ENCODE results near the gene C4BPA. TPM values are rescaled to one million over a fixed set of nuclear protein-coding genes. Genes with fewer than 3 reads are reported as not detected.

The C4BPA gene
- total RNA-seq: 1 to 10 TPM in 1 of 4 donors, not detected in 3; 1.5 TPM

DNA sequence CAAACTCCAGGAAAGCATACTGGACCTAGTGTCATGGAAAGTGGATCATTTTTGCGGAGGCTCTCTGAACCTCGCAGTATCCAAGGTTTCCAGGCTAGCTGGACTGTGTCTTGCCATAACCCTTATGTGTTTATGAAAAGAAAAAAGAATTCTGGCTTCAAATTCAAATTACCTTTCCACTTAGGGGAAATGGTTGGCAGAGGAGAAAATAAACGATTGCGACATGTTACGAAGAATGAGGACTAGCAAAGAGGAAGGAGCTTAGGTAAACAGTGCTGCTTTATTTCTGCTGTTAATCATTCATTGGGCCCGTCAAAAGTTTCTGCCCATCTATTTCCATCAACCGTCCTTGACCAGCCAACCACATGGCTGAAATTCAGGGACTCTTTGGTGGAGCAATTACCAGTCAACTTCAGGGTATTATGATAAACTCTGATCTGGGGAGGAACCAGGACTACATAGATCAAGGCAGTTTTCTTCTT, at the start of gene C4BPA:
TSS of gene C4BPA (plus strand) at position 342 of the 482 bp plus-strand sequence. CDS start 8,793 bp downstream, outside the sequence.
- no peaks in the 10 kb centered on the region for H3K4me1 ChIP-seq
- no peaks in the 10 kb centered on the region for H3K36me3 ChIP-seq
- TF ChIP-seq CTCF (IDR thresholded peaks at IDR 0.05) (no peak), POLR2A (IDR thresholded peaks at IDR 0.05) (no peak)
- no peak within 1 kb of the TSS for H3K4me3 ChIP-seq
- intact Hi-C loops (cut with DNase I; ENCODE audit: low total_unique reads): no loop called here
- no peak for DNase-seq
- no peaks in the 10 kb centered on the region for H3K9me3 ChIP-seq
- H3K27me3 ChIP-seq: no peaks in the 10 kb centered on the region
- no peak within 1 kb of the TSS for H3K27ac ChIP-seq

- intact Hi-C loops (cut with DNase I; ENCODE audit: low total_unique reads): no loop called here
- Histone ChIP-seq H3K9me3 (no peaks in the 10 kb centered on the region), H3K36me3 (no peaks in the 10 kb centered on the region), H3K4me1 (no peaks in the 10 kb centered on the region), H3K27ac (no peak overlapping the region), H3K4me3 (no peak overlapping the region), H3K27me3 (no peaks in the 10 kb centered on the region)
- TF ChIP-seq POLR2A (IDR thresholded peaks at IDR 0.05): no peak
- no peak for TF ChIP-seq CTCF (IDR thresholded peaks at IDR 0.05)
- DNase-seq: no peak
Observed at GRCh38 chr1:207054491-207054890, 49.5 kb upstream of the C4BPA start.

- TF ChIP-seq CTCF (IDR thresholded peaks at IDR 0.05) (no peak), POLR2A (IDR thresholded peaks at IDR 0.05) (no peak)
- Histone ChIP-seq H3K27me3 (no peaks in the 10 kb centered on the region), H3K9me3 (no peaks in the 10 kb centered on the region), H3K4me1 (no peaks in the 10 kb centered on the region), H3K4me3 (no peak overlapping the region), H3K36me3 (no peaks in the 10 kb centered on the region), H3K27ac (no peak overlapping the region)
- intact Hi-C loops (cut with DNase I; ENCODE audit: low total_unique reads): no loop called here
- no peak for DNase-seq
Observed at GRCh38 chr1:207055386-207056001, 48.5 kb upstream of the C4BPA start.

GRCh38 chr1:207056673-207057072, 47.4 kb upstream of the C4BPA start:
- H3K36me3 ChIP-seq: no peaks in the 10 kb centered on the region
- H3K9me3 ChIP-seq: no peaks in the 10 kb centered on the region
- no peak for TF ChIP-seq POLR2A (IDR thresholded peaks at IDR 0.05)
- TF ChIP-seq CTCF (IDR thresholded peaks at IDR 0.05): no peak
- no peak overlapping the region for H3K4me3 ChIP-seq
- H3K27ac ChIP-seq: no peak overlapping the region
- no peaks in the 10 kb centered on the region for H3K27me3 ChIP-seq
- H3K4me1 ChIP-seq: no peaks in the 10 kb centered on the region
- DNase-seq: no peak
- intact Hi-C loops (cut with DNase I; ENCODE audit: low total_unique reads): no loop called here

DNA sequence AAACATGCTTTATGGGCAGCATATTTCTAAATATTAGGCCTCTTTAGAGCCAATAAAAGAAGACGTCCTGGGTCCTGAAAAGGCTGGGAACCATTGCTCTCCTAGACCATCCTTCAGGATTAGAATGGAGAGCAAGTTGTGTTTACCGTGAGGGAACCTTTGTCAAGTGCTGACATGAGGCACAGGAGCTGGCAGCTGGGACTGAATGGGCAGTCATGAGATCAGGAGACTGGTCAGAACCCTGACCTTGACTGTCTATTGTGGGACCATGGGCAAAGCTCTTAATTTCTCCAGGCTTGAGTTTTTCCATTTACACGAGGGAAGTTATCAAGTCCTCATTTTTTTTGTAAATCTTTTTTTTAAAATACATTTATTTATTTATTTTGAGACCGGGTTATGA, 45.8 kb upstream of the C4BPA start:
- H3K4me1 ChIP-seq: no peaks in the 10 kb centered on the region
- no peak for DNase-seq
- no peak overlapping the region for H3K4me3 ChIP-seq
- no peaks in the 10 kb centered on the region for H3K36me3 ChIP-seq
- no peak overlapping the region for H3K27ac ChIP-seq
- TF ChIP-seq CTCF (IDR thresholded peaks at IDR 0.05): no peak
- no peak for TF ChIP-seq POLR2A (IDR thresholded peaks at IDR 0.05)
- intact Hi-C loops (cut with DNase I; ENCODE audit: low total_unique reads): no loop called here
- no peaks in the 10 kb centered on the region for H3K9me3 ChIP-seq
- no peaks in the 10 kb centered on the region for H3K27me3 ChIP-seq

Data from uterus (tissue), 4 donors.